GM12875 (cell line): ENCODE data around the gene IGFBP7.

Experiments used
- H3K4me3 ChIP-seq: one replicate; pipeline ENCODE4 v1.5.1; 2011; ENCODE audit warnings: low read depth, low read length, control low read depth
- CTCF ChIP-seq: IDR thresholded peaks from 2 replicates; pipeline ENCODE4 v1.5.1; 2011; ENCODE audit warnings: low read depth, mild to moderate bottlenecking, control low read depth, inconsistent platforms, low read length, moderate library complexity, borderline replicate concordance; ENCODE audit not compliant: insufficient read depth

The IGFBP7 gene

GRCh38 chr4:57154926-57155325 is 44.7 kb upstream of the IGFBP7 start:
- no peak overlapping the region for H3K4me3 ChIP-seq
- no peak for TF ChIP-seq CTCF

DNA sequence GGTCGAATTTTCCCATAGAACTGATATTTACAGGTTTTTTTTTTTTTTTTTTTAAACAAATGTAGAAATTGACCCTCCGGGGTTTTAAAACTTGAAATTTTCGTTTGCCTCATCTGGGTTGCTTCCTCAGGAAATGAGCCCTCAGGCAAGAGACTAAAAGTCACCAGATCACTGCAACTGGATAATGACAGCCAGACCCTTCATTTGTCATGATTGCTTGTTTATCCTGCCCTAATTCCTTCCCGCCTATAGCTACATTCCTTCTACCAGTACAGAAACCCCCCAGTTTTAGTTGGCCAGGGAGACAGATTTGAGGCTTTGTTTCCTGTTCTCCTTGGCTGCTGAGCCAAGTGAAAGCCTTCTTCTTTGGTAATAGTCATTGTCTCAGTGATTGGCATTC is 44.0 kb upstream of the IGFBP7 start:
- H3K4me3 ChIP-seq, result no peak overlapping the region
- TF ChIP-seq CTCF, result no peak

DNA sequence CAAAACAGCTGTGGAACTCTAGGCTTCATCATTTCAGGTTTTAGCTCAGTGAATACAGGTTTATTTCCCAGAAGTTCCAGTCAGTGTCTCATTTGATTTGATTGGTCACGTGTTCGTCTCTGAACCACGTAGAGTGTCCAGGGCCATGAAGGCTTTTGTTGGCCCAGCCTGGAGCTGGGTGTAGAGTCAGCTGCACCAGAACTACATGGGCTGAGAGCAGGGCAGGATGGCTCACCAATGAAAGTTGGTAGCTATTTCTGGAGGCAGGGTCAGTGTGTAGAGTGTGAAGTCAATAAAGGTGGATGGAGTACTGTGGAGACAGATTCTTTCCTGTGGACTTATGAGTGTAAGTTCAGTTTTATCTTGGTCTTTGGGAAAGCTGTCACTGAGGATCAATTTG is 43.0 kb upstream of the IGFBP7 start:
- no peak for TF ChIP-seq CTCF
- no peak overlapping the region for H3K4me3 ChIP-seq

- TF ChIP-seq CTCF, result no peak
- H3K4me3 ChIP-seq, result no peak overlapping the region
Measured at GRCh38 chr4:57151481-57151880, 41.3 kb upstream of the IGFBP7 start.

DNA sequence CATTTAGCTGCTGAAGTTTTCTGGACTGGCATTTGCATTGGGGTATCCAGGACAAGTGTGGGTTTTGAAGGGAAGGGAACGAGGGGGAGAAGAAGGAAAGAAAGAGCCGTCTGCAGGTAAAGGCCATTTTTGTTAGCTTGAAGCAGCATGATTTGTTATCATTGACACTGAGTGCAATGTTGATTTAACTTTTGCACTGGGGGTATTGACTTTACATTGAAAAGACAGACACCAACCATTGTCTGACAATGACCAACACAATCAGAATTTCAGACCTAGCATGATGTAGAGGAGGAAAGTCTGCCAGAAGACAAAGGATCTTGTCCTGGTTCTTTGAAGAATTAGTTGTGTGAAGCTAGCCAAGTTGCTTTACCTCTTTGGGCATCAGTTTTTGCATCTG is 39.6 kb upstream of the IGFBP7 start:
- H3K4me3 ChIP-seq, result no peak overlapping the region
- TF ChIP-seq CTCF, result no peak

DNA sequence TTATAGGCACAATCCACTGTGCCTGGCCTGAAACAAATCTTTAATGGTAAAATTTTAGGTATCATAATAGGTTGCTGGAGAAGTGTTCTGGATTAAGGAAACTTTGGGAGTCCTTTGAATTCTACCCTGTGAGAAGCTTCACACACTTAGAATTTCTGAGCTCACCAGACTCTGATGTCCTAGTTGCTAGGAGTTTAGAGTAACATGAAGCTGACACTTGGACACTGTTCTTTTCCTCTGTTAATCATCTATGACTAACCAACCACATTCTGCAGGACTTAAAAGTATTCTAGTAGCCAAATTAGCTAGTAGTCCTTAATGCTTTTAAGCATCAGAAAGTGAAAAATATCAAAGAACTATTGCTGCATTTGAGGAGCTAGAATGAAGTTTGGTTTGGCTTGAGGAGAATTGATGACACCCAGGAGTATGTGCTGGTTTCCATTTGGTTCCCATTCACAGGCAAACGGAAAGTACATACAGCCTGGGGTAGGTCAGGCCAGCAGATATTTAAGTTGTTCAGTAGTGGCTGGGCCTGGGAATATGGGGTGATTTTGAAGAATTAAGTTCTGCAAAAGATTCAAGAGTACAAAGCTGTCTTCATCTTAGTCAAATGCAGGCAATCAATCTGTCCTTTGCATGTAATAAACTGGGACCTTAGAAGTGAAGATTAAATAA is 38.8 kb upstream of the IGFBP7 start:
- no peak overlapping the region for H3K4me3 ChIP-seq

More for the DNA sequence above, 38.8 kb upstream of the IGFBP7 start:
- no peak for TF ChIP-seq CTCF
